HepG2 (cell line): ENCODE measurements around the gene SLC16A5. TPM values are rescaled to one million over a fixed set of nuclear protein-coding genes. Genes with fewer than 3 reads are reported as not detected.

Experiments used
- CENPBD1 ChIP-seq: sonication (generic); formaldehyde crosslinking; IDR thresholded peaks from 2 replicates; pipeline ENCODE4 v1.8.0; 2022; ENCODE audit warnings: missing genetic modification reagents, low read depth, mild to moderate bottlenecking, borderline replicate concordance
- DPF2 ChIP-seq: sonication (generic); formaldehyde crosslinking; IDR thresholded peaks from 2 replicates; pipeline ENCODE4 v1.4.0; 2020; ENCODE audit warnings: mild to moderate bottlenecking, low read depth, missing genetic modification reagents, borderline replicate concordance
- EEA1 ChIP-seq: sonication (generic); formaldehyde crosslinking; IDR thresholded peaks from 2 replicates; pipeline ENCODE4 v1.5.1; 2020; ENCODE audit warnings: mild to moderate bottlenecking, missing genetic modification reagents, borderline replicate concordance
- GTF3A ChIP-seq: sonication (generic); formaldehyde crosslinking; conservative IDR thresholded peaks from 2 replicates; pipeline ENCODE4 v1.4.0; 2020; ENCODE audit warnings: mild to moderate bottlenecking, missing genetic modification reagents
- HBP1 ChIP-seq: IDR thresholded peaks from 2 replicates; pipeline ENCODE4 v1.6.1; 2016; ENCODE audit warnings: low read depth, control low read depth
- HNF4A ChIP-seq: sonication (generic); formaldehyde crosslinking; IDR thresholded peaks from 2 replicates; pipeline ENCODE4 v1.4.0; 2020; ENCODE audit warnings: missing genetic modification reagents
- HNRNPLL ChIP-seq: fragments of 200-400 bp; formaldehyde crosslinking; IDR thresholded peaks from 2 replicates; pipeline ENCODE4 v1.6.1; 2017; ENCODE audit warnings: mild to moderate bottlenecking, low read depth, low read length; ENCODE audit not compliant: poor library complexity, severe bottlenecking
- MLLT10 ChIP-seq: sonication (generic); formaldehyde crosslinking; IDR thresholded peaks from 2 replicates; pipeline ENCODE4 v1.4.0; 2020; ENCODE audit warnings: missing genetic modification reagents
- MTERF4 ChIP-seq: sonication (generic); formaldehyde crosslinking; IDR thresholded peaks from 2 replicates; pipeline ENCODE4 v1.8.0; 2023; ENCODE audit warnings: mild to moderate bottlenecking, missing genetic modification reagents
- NCOA1 ChIP-seq: sonication (generic); formaldehyde crosslinking; IDR thresholded peaks from 2 replicates; pipeline ENCODE4 v1.9.0; 2021; ENCODE audit warnings: missing genetic modification reagents
- NR2F6 ChIP-seq, 2 experiments: IDR thresholded peaks; 2 replicates each; pipeline ENCODE4 v1.6.1; 2016; ENCODE audit warnings: antibody characterized with exemption in 1 of 2, mild to moderate bottlenecking in 1 of 2
- SNRNP70 ChIP-seq: fragments of 200-400 bp; formaldehyde crosslinking; IDR thresholded peaks from 2 replicates; pipeline ENCODE4 v1.6.1; 2017; ENCODE audit warnings: mild to moderate bottlenecking, low read depth, low read length, moderate library complexity
- THAP9 ChIP-seq: sonication (generic); formaldehyde crosslinking; IDR thresholded peaks from 2 replicates; pipeline ENCODE4; 2020; ENCODE audit warnings: missing genetic modification reagents, mild to moderate bottlenecking, borderline replicate concordance
- ZC3H13 ChIP-seq: sonication (generic); formaldehyde crosslinking; IDR thresholded peaks from 2 replicates; pipeline ENCODE4 v1.8.1; 2023; ENCODE audit warnings: mild to moderate bottlenecking, missing genetic modification reagents, moderate library complexity
- ZKSCAN8 ChIP-seq: IDR thresholded peaks from 2 replicates; pipeline ENCODE4 v1.6.1; 2016; ENCODE audit warnings: borderline replicate concordance, missing genetic modification reagents, missing compliant biosample characterization
- ZNF138 ChIP-seq: sonication (generic); formaldehyde crosslinking; IDR thresholded peaks from 2 replicates; pipeline ENCODE4 v1.5.0; 2020; ENCODE audit warnings: mild to moderate bottlenecking, low read depth, missing genetic modification reagents
- ZNF160 ChIP-seq: sonication (generic); formaldehyde crosslinking; IDR thresholded peaks from 2 replicates; pipeline ENCODE4 v1.8.0; 2022; ENCODE audit warnings: mild to moderate bottlenecking, inconsistent platforms, missing genetic modification reagents
- ZNF296 ChIP-seq: sonication (generic); formaldehyde crosslinking; conservative IDR thresholded peaks from 2 replicates; pipeline ENCODE4 v1.5.0; 2020; ENCODE audit warnings: mild to moderate bottlenecking, missing genetic modification reagents
- ZNF501 ChIP-seq: sonication (generic); formaldehyde crosslinking; IDR thresholded peaks from 2 replicates; pipeline ENCODE4 v1.5.1; 2020; ENCODE audit warnings: mild to moderate bottlenecking, moderate library complexity, missing genetic modification reagents
- ZNF563 ChIP-seq: sonication (generic); formaldehyde crosslinking; IDR thresholded peaks from 2 replicates; pipeline ENCODE4 v1.8.0; 2022; ENCODE audit warnings: mild to moderate bottlenecking, moderate library complexity, missing genetic modification reagents
- ZNF691 ChIP-seq: sonication (generic); formaldehyde crosslinking; IDR thresholded peaks from 2 replicates; pipeline ENCODE4 v1.4.0; 2020; ENCODE audit warnings: missing genetic modification reagents, low read depth, mild to moderate bottlenecking, borderline replicate concordance
- ZNF703 ChIP-seq: sonication (generic); formaldehyde crosslinking; IDR thresholded peaks from 2 replicates; pipeline ENCODE4 v1.5.1; 2020; ENCODE audit warnings: missing genetic modification reagents, mild to moderate bottlenecking, moderate library complexity, borderline replicate concordance
- ZSCAN30 ChIP-seq: sonication (generic); formaldehyde crosslinking; IDR thresholded peaks from 2 replicates; pipeline ENCODE4 v1.5.0; 2020; ENCODE audit warnings: mild to moderate bottlenecking, missing genetic modification reagents
- ZSCAN9 ChIP-seq: IDR thresholded peaks from 2 replicates; pipeline ENCODE4 v1.6.1; 2016; ENCODE audit warnings: borderline replicate concordance
- ZZZ3 ChIP-seq: sonication (generic); formaldehyde crosslinking; IDR thresholded peaks from 2 replicates; pipeline ENCODE4 v1.4.0; 2020; ENCODE audit warnings: missing genetic modification reagents, mild to moderate bottlenecking, borderline replicate concordance
- polyA plus RNA-seq, 8 experiments: library from polyadenylated mRNA; depleted of rRNA in 3 of 8; stranded (reverse) in 7 of 8; unstranded in 1 of 8; fragments of >200 nt; fragmentation: Illumina TruSeq in 4 of 8; extraction: Trizol in 4 of 8; gene quantifications; 2 replicates each; pipeline versions ENCODE4 v1.2.1 to v1.2.3, GENCODE V29; 2011 to 2016; ENCODE audit warnings: low read depth in 4 of 8, missing spikeins in 1 of 8, mixed read lengths in 1 of 8; ENCODE audit not compliant: insufficient read depth in 1 of 8
- total RNA-seq, 5 experiments: library from RNA; depleted of rRNA; stranded (reverse); fragments of >200 nt; fragmentation: Illumina TruSeq; extraction: Trizol; gene quantifications; 2 replicates each; pipeline ENCODE4 v1.2.3, GENCODE V29; 2016; ENCODE audit warnings: low read depth in 1 of 5

SLC16A5 gene
- total and polyA plus RNA-seq, 2 of the 13 experiments (the other 11 are each of a cell fraction or from before 2014, with no cell fraction given) = 0.69 to 5.6 TPM

- TF ChIP-seq ZC3H13 (CRISPR knock-in tag) = no peak
- 0 out of 2 replicates have a peak, but pooled peaks have one; percentile 9 for TF ChIP-seq THAP9 (CRISPR knock-in tag)
- TF ChIP-seq HNRNPLL = no peak
- no peak for TF ChIP-seq SNRNP70
- peak; percentile 26; the same call in 1 of the 2 replicates for TF ChIP-seq MTERF4 (CRISPR knock-in tag)
- no peak for TF ChIP-seq DPF2 (CRISPR knock-in tag)
- no peak for TF ChIP-seq ZSCAN30 (CRISPR knock-in tag)
- TF ChIP-seq MLLT10 = no peak
- TF ChIP-seq ZNF160 (CRISPR knock-in tag) = no peak
- TF ChIP-seq ZKSCAN8 (CRISPR knock-in tag) = no peak
- TF ChIP-seq ZNF563 = no peak
- no peak for TF ChIP-seq GTF3A (CRISPR knock-in tag)
- TF ChIP-seq CENPBD1 (CRISPR knock-in tag) = no peak
- TF ChIP-seq HBP1 = no peak
- no peak for TF ChIP-seq ZNF296
- no peak for TF ChIP-seq ZNF138
- 0 out of 2 replicates have a peak, but pooled peaks have one; percentile 6 for TF ChIP-seq ZNF703 (CRISPR knock-in tag)
- TF ChIP-seq ZSCAN9 = no peak
- TF ChIP-seq ZNF691 (CRISPR knock-in tag) = peak; percentile 12; the same call in 1 of the 2 replicates
- TF ChIP-seq NR2F6 (IDR thresholded peaks at IDR 0.05) = no peak
- no peak for TF ChIP-seq NR2F6 (CRISPR knock-in tag; IDR thresholded peaks at IDR 0.05)
- TF ChIP-seq ZZZ3 (CRISPR knock-in tag) = peak; percentile 11; the same call in 1 of the 2 replicates
- TF ChIP-seq HNF4A (CRISPR knock-in tag) = no peak
- TF ChIP-seq ZNF501 (CRISPR knock-in tag) = peak; percentile 7
- TF ChIP-seq NCOA1 (CRISPR knock-in tag) = 0 out of 2 replicates have a peak, but pooled peaks have one; percentile 59
- TF ChIP-seq EEA1 = no peak
Observed at GRCh38 chr17:75087182-75087557, 584 bp upstream of the SLC16A5 start (continued).
